GM12892 (cell line): ENCODE results near the gene EXOC4.

ENCODE experiments used
- POLR2A ChIP-seq: IDR thresholded peaks from 2 replicates; pipeline ENCODE4 v1.6.1; 2011; ENCODE audit warnings: low read depth, low read length, control low read depth
- POLR2AphosphoS5 ChIP-seq: IDR thresholded peaks from 2 replicates; pipeline ENCODE4 v1.6.1; 2011; ENCODE audit warnings: low read depth, low read length, control low read depth
- TAF1 ChIP-seq: IDR thresholded peaks from 2 replicates; pipeline ENCODE4 v1.6.1; 2011; ENCODE audit warnings: low read depth, mild to moderate bottlenecking, control low read depth, low read length, borderline replicate concordance

GRCh38 chr7:133820584-133820983 is 567.7 kb downstream of the EXOC4 start:
- TF ChIP-seq POLR2AphosphoS5 (no peak), POLR2A (no peak), TAF1 (no peak)
